ENCODE results near the gene IBTK. TPM values are rescaled to one million over a fixed set of nuclear protein-coding genes. Genes with fewer than 3 reads are reported as not detected.

The IBTK gene
- total and polyA plus RNA-seq, 2 donors from 2014 or later = 17.2 to 38.4 TPM

DNA sequence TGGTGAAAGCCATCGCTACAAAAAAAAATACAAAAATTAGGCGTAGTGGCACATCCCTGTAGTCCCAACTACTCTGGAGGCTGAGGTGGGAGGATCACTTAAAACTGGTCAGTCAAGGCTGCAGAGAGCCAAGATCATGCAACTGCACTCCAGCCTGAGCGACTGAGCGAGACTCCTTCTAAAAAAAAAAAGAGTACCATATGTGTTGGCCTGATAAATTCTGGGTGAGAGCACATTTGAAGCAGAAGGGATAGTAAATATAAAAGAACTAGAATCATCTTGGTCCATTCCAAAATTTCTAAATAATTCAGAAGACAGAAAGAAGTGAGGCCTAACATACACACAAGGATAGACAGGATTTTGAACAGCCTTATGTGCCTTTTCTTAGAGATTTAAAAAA lies 2.2 kb downstream of the IBTK start:
- FAIRE-seq (no peak), DNase-seq (no peak)
- intact Hi-C loops (cut with DNase I) = no loop called here
- H3K4me3 ChIP-seq (ENCODE audit: low read length in 3 of 3) = no peak overlapping the region
- TF ChIP-seq, protein P1, sequence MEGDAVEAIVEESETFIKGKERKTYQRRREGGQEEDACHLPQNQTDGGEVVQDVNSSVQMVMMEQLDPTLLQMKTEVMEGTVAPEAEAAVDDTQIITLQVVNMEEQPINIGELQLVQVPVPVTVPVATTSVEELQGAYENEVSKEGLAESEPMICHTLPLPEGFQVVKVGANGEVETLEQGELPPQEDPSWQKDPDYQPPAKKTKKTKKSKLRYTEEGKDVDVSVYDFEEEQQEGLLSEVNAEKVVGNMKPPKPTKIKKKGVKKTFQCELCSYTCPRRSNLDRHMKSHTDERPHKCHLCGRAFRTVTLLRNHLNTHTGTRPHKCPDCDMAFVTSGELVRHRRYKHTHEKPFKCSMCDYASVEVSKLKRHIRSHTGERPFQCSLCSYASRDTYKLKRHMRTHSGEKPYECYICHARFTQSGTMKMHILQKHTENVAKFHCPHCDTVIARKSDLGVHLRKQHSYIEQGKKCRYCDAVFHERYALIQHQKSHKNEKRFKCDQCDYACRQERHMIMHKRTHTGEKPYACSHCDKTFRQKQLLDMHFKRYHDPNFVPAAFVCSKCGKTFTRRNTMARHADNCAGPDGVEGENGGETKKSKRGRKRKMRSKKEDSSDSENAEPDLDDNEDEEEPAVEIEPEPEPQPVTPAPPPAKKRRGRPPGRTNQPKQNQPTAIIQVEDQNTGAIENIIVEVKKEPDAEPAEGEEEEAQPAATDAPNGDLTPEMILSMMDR (IDR thresholded peaks at IDR 0.05; ENCODE audit: borderline replicate concordance, extremely low read depth, insufficient read depth) = no peak
- no peaks in the 10 kb centered on the region for H3K27me3 ChIP-seq (ENCODE audit: control insufficient read depth, insufficient read depth, low read length)
- peaks cover 0 to 2% (median 0%) of the 10 kb centered on the region in 3 donors for H3K36me3 ChIP-seq (ENCODE audit: control insufficient read depth in 2 of 3, insufficient read depth in 3 of 3, low read length in 3 of 3)
- H3K4me1 ChIP-seq (ENCODE audit: control insufficient read depth in 2 of 3, insufficient read depth in 2 of 3, low read depth in 1 of 3, low read length in 3 of 3) = peaks cover 0 to 9% (median 5%) of the 10 kb centered on the region in 3 donors
- no peak overlapping the region for H3K9ac ChIP-seq (ENCODE audit: low read length in 3 of 3)
- H3K9me3 ChIP-seq (ENCODE audit: control insufficient read depth in 2 of 3, insufficient read depth in 1 of 3, low read length in 3 of 3) = no peaks in the 10 kb centered on the region
- H3K27ac ChIP-seq (ENCODE audit: low read depth in 2 of 2, low read length in 2 of 2) = no peak overlapping the region

DNA sequence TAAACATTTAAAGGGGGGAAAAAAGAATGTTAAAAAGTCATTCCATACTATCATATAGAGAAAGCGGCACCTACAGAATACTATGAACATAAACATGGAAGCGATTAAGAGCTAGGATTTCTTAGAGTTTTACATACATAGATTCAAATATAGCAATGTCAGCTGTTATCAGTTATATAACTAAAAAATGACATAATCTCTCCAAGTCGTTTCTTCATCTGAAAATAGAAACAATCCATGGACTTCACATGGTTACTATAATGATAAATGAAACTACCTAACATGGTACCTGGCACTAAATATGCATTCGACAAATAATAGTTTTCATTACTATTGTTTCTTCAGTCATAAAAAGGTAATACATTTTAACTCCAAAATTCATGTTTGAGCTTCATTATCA lies 3.7 kb downstream of the IBTK start:
- H3K4me1 ChIP-seq (ENCODE audit: control insufficient read depth in 2 of 3, insufficient read depth in 2 of 3, low read depth in 1 of 3, low read length in 3 of 3) = peaks cover 0 to 9% (median 5%) of the 10 kb centered on the region in 3 donors
- H3K27ac ChIP-seq (ENCODE audit: low read depth in 2 of 2, low read length in 2 of 2) = no peak overlapping the region
- peaks cover 0 to 3% (median 0%) of the 10 kb centered on the region in 3 donors for H3K36me3 ChIP-seq (ENCODE audit: control insufficient read depth in 2 of 3, insufficient read depth in 3 of 3, low read length in 3 of 3)
- intact Hi-C loops (cut with DNase I) = no loop called here
- FAIRE-seq (no peak), DNase-seq (no peak)
- no peaks in the 10 kb centered on the region for H3K27me3 ChIP-seq (ENCODE audit: control insufficient read depth, insufficient read depth, low read length)
- no peak overlapping the region for H3K4me3 ChIP-seq (ENCODE audit: low read length in 3 of 3)
- no peaks in the 10 kb centered on the region for H3K9me3 ChIP-seq (ENCODE audit: control insufficient read depth in 2 of 3, insufficient read depth in 1 of 3, low read length in 3 of 3)
- no peak overlapping the region for H3K9ac ChIP-seq (ENCODE audit: low read length in 3 of 3)
- TF ChIP-seq, protein P1 (IDR thresholded peaks at IDR 0.05; ENCODE audit: borderline replicate concordance, extremely low read depth, insufficient read depth) = no peak

DNA sequence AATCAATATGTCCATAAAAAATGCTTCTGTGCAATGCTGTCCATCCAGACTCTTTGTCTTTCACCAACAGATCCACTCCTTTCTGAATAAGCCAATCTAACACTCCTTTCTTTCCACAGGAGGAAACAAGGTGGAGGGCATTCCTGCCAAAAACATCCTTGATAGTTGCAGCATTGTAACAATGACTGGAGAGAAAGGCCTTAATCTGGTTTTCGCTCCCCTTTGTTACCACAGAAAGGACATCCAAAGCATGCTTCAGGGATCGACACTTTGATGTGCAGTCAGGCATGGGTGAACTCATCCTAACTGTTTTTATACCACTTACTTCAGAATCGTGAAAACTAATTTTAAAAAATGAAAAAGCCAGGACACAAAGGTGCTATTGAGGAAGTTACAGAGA lies 7.4 kb downstream of the IBTK start:
- Histone ChIP-seq H3K36me3 (ENCODE audit: control insufficient read depth in 2 of 3, insufficient read depth in 3 of 3, low read length in 3 of 3) (peaks cover 0 to 8% (median 0%) of the 10 kb centered on the region in 3 donors), H3K27ac (ENCODE audit: low read depth in 2 of 2, low read length in 2 of 2) (no peak overlapping the region), H3K4me3 (ENCODE audit: low read length in 3 of 3) (no peak overlapping the region), H3K4me1 (ENCODE audit: control insufficient read depth in 2 of 3, insufficient read depth in 2 of 3, low read depth in 1 of 3, low read length in 3 of 3) (no peaks in the 10 kb centered on the region), H3K9me3 (ENCODE audit: control insufficient read depth in 2 of 3, insufficient read depth in 1 of 3, low read length in 3 of 3) (no peaks in the 10 kb centered on the region), H3K27me3 (ENCODE audit: control insufficient read depth, insufficient read depth, low read length) (no peaks in the 10 kb centered on the region), H3K9ac (ENCODE audit: low read length in 3 of 3) (no peak overlapping the region)
- FAIRE-seq (no peak), DNase-seq (no peak)
- TF ChIP-seq, protein P1 (IDR thresholded peaks at IDR 0.05; ENCODE audit: borderline replicate concordance, extremely low read depth, insufficient read depth) = no peak
- intact Hi-C loops (cut with DNase I) = no loop called here

DNA sequence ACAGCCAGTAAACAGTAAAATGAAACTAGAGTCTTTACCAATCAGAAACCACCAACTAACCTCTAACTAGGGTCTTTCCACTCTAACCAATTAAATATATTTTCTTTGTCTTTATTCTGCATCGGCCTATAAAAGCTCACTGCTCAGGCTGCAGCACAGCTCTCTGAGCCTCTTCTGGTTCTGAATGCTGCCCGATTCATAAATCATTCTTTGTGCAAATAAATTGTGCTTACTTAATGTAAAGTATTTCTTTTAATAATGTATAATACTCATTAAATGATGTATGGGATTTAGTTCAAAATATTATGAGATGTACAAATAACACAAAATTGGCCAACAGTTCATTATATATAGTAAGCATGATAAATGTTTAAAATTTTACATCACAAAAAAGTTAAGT lies 7.9 kb downstream of the IBTK start:
- FAIRE-seq (no peak), DNase-seq (no peak)
- no peak overlapping the region for H3K9ac ChIP-seq (ENCODE audit: low read length in 3 of 3)
- H3K36me3 ChIP-seq (ENCODE audit: control insufficient read depth in 2 of 3, insufficient read depth in 3 of 3, low read length in 3 of 3) = peaks cover 0 to 6% (median 0%) of the 10 kb centered on the region in 3 donors
- H3K9me3 ChIP-seq (ENCODE audit: control insufficient read depth in 2 of 3, insufficient read depth in 1 of 3, low read length in 3 of 3) = no peaks in the 10 kb centered on the region
- H3K4me1 ChIP-seq (ENCODE audit: control insufficient read depth in 2 of 3, insufficient read depth in 2 of 3, low read depth in 1 of 3, low read length in 3 of 3) = no peaks in the 10 kb centered on the region
- H3K27me3 ChIP-seq (ENCODE audit: control insufficient read depth, insufficient read depth, low read length) = no peaks in the 10 kb centered on the region
- intact Hi-C loops (cut with DNase I) = no loop called here
- H3K27ac ChIP-seq (ENCODE audit: low read depth in 2 of 2, low read length in 2 of 2) = no peak overlapping the region
- no peak overlapping the region for H3K4me3 ChIP-seq (ENCODE audit: low read length in 3 of 3)
- TF ChIP-seq, protein P1 (IDR thresholded peaks at IDR 0.05; ENCODE audit: borderline replicate concordance, extremely low read depth, insufficient read depth) = no peak
